ENCODE measurements around the gene AP1G1.
"Not testable (repeated sequence)": the region's sequence is repeated elsewhere in the genome, so short reads cannot be mapped to it uniquely, and the experiment has no call there.

AP1G1 gene

GRCh38 chr16:71807905-71808592 lies 585 bp downstream of the AP1G1 start:
- DNase-seq, result peak; percentile 59

DNA sequence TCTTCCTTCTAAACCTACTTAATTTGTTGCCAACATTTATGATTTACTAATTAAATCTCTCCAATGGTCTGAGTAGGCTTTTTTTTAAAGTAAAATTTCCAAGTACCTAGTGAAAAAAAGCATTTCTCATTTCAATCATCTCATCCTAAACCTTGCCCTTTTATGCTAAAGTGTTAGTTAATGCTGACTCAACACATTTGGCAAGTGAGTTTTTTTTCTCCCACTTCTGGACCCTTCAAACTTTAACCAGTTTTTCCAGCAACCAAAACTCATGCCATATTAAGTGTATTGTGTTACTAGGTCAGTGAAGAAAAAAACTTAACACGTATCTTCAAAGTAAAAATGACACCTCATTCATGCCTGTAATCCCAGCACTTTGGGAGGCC lies 5.3 kb downstream of the AP1G1 start:
- no peak for DNase-seq

DNA sequence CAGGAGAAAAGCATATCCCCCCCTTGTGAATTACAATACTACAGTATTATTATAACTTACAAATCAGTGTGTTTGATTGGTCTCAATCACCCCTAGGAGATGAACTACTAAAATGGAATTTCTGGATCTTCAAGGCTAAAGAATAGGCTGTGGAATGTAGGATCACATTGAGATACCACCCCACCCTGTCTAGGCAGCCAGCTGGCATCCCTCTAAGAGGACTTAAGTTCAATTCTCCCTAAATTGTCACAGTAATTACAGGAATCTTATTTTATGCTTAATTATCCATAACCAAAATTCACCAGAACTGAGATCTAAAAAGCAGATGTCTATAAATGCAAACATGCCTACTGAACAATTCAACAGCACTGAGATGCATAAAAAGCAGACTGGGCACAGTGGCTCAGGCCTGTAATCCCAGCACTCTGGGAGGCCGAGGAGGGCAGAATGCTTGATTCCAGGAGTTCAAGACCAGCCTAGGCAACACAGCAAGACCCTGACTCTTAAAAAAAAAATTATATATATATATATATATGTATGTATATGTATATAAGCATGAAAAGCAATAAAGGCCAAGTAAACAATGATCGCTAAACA lies 12.0 kb downstream of the AP1G1 start:
- DNase-seq, result no peak

- DNase-seq, result no peak
These were observed 13.7 kb downstream of the AP1G1 start for GRCh38 chr16:71794943-71795342.

DNA sequence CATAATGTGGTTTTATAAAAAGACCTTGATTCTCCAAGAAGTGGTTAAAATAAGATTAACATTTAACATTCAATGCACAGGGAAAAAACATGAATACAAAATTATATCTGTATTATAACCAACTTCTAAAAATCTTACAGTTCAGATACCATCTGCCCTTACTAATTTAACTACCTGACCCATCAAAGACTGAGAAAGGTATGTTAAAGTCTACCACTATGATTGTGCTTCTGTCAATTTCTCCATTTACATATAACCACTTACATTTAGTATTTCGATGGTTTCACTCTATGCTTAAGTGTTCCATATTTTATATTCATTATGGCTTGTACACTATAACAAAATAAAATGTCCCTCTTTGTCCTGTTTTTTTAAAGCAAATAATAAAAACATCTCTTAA lies 14.6 kb downstream of the AP1G1 start:
- no peak for DNase-seq

DNA sequence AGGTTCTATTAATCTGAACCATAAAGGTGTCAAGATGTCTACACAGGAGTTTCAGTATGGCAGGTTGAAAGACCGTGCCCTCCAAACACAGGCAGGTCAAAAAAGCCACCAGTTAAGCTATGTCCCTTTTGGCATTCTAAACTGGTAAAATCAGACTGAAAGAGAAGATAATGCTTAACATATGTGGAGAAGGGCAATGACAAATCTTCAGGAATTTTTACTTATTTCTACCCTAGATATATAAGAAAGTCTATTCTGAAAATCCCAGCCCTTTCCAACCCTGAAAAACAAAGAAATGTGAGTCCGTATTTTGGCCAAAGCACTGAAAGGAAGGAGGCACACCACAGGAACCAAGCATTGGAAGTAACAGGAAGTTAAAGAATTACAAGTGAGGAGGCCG lies 16.5 kb downstream of the AP1G1 start:
- DNase-seq, result no peak

- DNase-seq, result not testable (repeated sequence)
These were observed 18.3 kb downstream of the AP1G1 start for GRCh38 chr16:71790329-71790728.

DNA sequence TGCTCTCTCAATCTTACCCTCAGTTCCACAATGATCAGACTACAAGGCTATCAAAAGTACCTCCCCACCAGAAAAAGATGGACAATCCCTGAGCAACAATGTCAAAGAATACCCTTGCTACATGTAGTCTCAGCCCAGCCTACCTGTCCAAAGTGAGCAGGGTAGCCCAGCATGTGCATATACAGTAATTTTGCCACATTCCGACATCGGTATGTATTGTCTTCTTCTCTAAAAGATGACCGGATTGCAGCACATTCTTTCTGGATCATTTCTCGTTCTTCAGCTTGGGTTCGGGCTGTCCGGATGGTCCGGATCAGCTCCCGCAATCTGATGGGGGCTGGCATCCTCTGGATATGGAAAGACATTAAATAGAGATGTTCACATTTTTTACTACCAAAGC lies 19.5 kb downstream of the AP1G1 start:
- DNase-seq, result no peak

- no peak for DNase-seq
These were observed 20.1 kb downstream of the AP1G1 start for GRCh38 chr16:71788578-71788977.

DNA sequence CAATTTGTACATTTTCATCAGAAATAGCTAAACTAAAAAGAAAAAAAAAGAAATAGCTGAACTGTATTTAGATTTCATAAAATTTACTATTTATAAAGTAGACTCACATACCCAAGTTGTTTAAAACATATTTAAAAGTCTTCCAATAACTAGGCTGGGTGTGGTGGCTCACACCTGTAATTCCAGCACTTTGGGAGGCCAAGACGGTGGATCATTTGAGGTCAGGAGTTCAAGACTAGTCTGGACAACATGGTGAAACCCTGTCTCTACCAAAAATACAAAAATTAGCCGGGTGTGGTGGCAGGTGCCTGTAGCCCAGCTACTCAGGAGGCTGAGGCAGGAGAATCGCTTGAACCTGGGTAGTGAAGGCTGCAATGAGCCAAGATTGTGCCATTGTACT lies 23.5 kb downstream of the AP1G1 start:
- not testable (repeated sequence) for DNase-seq

DNA sequence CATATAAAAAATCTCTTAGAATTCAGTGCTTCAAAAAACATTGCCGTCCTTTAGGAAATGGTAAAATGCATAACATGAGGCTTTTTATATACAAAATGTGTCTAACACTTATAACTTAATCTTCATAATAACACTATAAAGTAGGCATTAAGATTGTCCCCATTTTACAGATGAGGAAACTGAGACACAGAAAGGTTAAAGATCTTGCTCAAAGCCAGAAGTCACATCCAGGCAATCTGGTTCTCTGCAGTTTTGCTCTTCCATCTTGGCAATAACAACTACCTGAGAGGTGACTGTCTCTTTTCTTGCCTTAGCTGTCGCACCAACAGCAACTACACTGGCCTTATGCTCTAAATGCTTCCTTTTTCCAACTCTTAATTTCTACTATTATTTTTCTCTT lies 24.5 kb downstream of the AP1G1 start:
- DNase-seq, result no peak

DNA sequence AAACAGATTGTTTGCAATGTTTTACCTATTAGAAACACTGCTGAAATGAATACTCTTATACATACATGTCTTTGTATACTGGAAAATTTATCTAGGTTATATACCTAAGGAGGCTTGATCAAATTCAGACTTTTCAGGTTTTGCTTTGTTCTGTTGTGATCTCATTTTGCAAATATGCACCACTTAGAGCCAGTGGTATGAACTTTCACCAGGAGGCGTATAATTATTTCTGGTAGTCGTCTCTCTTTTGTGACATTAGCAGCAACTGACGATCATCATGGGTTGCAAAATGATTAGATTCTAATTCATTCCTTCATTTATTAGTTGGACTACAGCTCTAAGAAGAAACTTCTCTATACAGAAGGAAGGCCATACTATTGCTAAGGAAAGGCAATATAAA lies 26.9 kb downstream of the AP1G1 start:
- DNase-seq, result no peak

GRCh38 chr16:71780521-71781089 lies 28.0 kb downstream of the AP1G1 start:
- no peak for DNase-seq

- DNase-seq, result no peak
These were observed 29.9 kb downstream of the AP1G1 start for GRCh38 chr16:71778780-71779179.

DNA sequence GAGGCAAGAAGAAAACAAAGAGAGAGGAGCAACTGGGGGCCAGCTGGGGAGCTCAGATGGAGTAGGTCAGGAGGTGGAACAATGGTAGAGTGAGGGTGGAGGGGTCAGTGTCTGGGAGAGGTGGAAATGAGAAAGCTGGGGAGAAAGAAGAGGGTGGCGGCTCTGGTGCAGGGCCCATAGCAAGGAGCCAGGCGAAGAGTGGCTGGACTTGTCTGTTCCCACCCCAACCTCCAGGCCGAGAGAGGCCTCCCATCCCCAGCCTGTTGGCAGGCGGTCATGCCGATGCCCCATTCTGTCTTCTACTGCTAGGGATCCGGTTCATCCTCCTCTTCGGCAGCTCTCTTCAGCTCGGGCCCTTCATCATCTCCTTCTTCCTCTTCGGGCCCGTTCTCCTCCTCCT lies 31.3 kb downstream of the AP1G1 start:
- no peak for DNase-seq

DNA sequence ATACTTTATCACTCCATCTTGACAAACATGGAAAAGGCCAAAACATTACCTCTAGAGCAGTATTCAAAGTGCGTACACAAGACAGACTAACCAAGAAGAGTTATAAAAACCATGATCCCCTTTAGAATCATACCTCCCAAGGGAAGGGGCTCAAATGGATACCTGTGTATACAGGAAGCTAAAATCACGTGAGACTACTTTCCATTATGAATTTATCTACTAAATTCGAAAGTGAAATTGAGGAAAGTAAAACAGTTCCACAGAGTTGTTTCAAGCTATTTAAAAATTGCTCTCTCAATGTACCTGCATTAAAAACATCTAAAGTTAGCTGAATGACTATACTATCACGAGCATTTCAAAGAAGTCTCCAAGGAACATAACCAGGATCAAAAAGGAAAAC lies 32.7 kb downstream of the AP1G1 start:
- DNase-seq, result no peak

DNA sequence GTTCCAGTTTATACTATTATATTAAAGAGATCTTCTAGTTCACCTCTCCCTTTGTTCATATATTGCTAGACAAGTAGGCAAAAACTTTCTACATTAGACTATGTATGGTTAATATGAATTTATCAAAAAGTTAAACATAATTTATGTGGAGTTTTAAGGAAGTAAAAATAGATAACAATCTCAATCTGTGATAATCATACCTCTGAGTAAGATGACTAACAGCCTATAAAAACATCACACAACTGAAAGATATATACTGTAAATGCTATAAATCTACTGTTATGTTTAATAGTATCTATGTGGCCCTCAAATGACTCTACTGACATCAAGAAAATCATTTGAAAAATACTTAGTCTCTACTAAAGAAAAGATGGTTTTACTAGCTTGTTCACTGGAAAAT lies 37.1 kb downstream of the AP1G1 start:
- DNase-seq, result no peak

GRCh38 chr16:71769222-71769621 lies 39.4 kb downstream of the AP1G1 start:
- DNase-seq, result no peak

GRCh38 chr16:71767060-71767900 lies 41.4 kb downstream of the AP1G1 start:
- DNase-seq, result no peak

DNA sequence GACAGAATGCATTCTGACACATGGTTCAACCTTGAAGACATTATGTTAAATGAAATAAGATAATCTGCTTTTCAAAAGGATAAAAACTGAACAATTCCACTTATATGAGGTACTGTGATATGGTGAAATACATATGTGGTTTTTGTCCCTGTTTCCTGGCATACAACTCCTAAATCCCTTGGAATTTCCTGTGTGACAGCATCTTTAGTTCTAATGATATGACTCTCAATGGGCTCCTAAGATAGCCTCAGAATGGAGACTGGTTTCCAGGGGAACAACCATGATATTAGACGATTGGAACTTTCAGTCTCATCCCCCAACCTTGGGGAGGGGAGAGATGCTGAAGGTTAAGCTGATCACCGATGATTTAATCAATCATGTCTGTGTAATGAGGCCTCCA lies 46.4 kb downstream of the AP1G1 start:
- DNase-seq, result no peak

DNA sequence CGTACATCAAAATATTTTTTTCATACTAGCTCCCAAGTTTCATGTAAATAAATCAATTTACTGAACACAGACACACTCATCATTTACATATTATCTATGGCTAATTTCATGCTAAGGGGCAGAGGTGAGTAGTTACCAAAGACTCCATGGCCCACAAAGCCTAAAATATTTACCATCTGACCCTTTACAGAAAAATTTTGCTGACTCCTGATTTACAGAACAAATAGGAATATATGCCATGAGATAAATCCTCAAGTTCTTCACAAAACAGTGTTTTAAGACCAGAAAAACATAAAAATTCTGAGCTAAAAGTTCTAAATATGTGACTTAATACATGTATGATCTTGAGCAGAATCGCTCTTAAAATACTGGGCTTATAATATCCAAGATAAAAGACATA lies 47.5 kb downstream of the AP1G1 start:
- DNase-seq, result no peak

GRCh38 chr16:71758293-71758760 lies 50.3 kb downstream of the AP1G1 start:
- DNase-seq, result no peak

DNA sequence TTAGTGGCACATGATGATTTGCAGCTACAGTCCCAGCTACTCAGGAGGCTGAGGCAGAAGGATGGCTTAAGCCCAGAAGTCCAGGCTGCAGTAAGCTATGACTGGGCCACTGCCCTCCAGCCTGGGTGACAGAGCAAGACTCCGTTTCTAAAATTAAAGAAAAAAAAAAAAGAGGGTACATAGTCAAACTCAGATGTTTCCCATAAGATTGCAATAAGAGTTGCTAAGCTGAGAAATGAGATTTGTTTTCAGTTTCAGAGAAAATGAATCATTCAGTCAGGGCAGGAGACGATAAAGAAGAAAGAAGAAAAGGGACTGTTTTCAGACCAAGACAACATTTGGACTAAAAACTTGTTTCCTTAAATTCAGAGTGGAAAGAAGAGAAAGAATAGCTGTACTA lies 54.0 kb downstream of the AP1G1 start:
- DNase-seq, result no peak

DNA sequence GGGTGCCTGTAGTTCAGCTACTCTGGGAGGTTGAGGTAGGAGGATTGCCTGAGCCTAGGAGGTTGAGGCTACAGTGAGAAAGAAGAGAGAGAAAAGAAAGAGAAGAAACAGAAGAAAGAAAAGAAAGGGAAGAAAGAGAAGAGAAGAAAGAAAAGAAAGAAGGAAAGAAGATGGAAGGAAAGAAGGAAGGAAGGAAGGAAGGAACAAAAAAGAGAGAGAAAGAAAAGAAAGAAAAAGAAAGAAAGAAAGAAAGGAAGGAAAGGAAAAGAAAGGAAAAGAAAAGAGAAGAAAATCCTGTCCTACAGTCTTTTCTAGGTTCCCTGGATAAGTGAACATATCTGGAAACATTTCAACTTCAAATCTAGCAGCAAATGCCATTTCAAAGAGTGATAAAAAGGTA lies 54.5 kb downstream of the AP1G1 start:
- no peak for DNase-seq

Measured in stimulated activated CD4-positive, alpha-beta T cell treated with anti-CD3 and anti-CD28 coated beads, Interleukin-12 subunit alpha, Interleukin-12 subunit beta, amount 100 ng/mL, for 4 hours (primary cell).